ENCODE data around the gene IPO7.
"Not testable (repeated sequence)": the region's sequence is repeated elsewhere in the genome, so short reads cannot be mapped to it uniquely, and the experiment has no call there.

IPO7 gene

GRCh38 chr11:9384535-9385326 lies at the start of gene IPO7:
Gene IPO7 (plus strand): TSS chr11:9384652. CDS start chr11:9384764, 112 bp downstream.
- peak; percentile 47 for TF ChIP-seq CTCF (IDR thresholded peaks at IDR 0.05; ENCODE audit: low read depth, low read length)
- peak; percentile 76 for DNase-seq (ENCODE audit: extremely low read depth, low read depth)

GRCh38 chr11:9341638-9342178 lies 42.7 kb upstream of the IPO7 start:
- no peak for DNase-seq (ENCODE audit: extremely low read depth, low read depth)
- TF ChIP-seq CTCF (IDR thresholded peaks at IDR 0.05; ENCODE audit: low read depth, low read length), result no peak

- no peak for TF ChIP-seq CTCF (IDR thresholded peaks at IDR 0.05; ENCODE audit: low read depth, low read length)
- no peak for DNase-seq (ENCODE audit: extremely low read depth, low read depth)
Observed at GRCh38 chr11:9344061-9344680, 40.3 kb upstream of the IPO7 start.

GRCh38 chr11:9347100-9347499 lies 37.4 kb upstream of the IPO7 start:
- no peak for TF ChIP-seq CTCF (IDR thresholded peaks at IDR 0.05; ENCODE audit: low read depth, low read length)
- DNase-seq (ENCODE audit: extremely low read depth, low read depth), result no peak

- DNase-seq (ENCODE audit: extremely low read depth, low read depth), result not testable (repeated sequence)
Observed at GRCh38 chr11:9347779-9348178, 36.7 kb upstream of the IPO7 start.

GRCh38 chr11:9351321-9351881 lies 33.1 kb upstream of the IPO7 start:
- DNase-seq (ENCODE audit: extremely low read depth, low read depth), result no peak
- no peak for TF ChIP-seq CTCF (IDR thresholded peaks at IDR 0.05; ENCODE audit: low read depth, low read length)

- TF ChIP-seq CTCF (IDR thresholded peaks at IDR 0.05; ENCODE audit: low read depth, low read length), result no peak
- DNase-seq (ENCODE audit: extremely low read depth, low read depth), result no peak
Observed at GRCh38 chr11:9357041-9357440, 27.4 kb upstream of the IPO7 start.

GRCh38 chr11:9360862-9361622 lies 23.4 kb upstream of the IPO7 start:
- DNase-seq (ENCODE audit: extremely low read depth, low read depth), result not testable (repeated sequence)
